Fibroblast of skin of right biceps (primary cell): ENCODE measurements around the gene FLT3.
"Not testable (repeated sequence)": the region's sequence is repeated elsewhere in the genome, so short reads cannot be mapped to it uniquely, and the experiment has no call there.

ENCODE experiments used
- DNase-seq: peaks from one replicate; pipeline ENCODE4 v3.0.0-alpha.2; 2013

The FLT3 gene

GRCh38 chr13:28099396-28100149 lies 803 bp downstream of the FLT3 start:
- no peak for DNase-seq

DNA sequence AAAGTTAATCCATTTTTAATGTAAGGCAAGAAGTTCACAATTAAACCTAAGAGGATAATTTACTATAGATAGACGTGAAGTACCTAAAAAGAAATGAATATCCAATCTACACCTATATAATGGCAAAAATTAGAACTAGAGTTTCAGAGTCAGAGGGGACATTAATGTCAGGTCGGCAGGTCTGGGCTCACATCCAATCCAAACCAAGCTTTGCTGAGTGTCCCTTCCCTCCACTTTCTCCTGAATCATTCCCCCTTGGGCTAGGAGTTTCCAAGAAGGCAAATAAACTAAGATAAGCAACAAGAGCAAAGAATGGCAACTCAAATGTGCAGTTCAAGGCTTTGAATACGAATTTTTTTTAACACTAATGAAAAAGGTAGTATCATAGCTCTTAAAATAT lies 2.9 kb downstream of the FLT3 start:
- DNase-seq, result no peak

DNA sequence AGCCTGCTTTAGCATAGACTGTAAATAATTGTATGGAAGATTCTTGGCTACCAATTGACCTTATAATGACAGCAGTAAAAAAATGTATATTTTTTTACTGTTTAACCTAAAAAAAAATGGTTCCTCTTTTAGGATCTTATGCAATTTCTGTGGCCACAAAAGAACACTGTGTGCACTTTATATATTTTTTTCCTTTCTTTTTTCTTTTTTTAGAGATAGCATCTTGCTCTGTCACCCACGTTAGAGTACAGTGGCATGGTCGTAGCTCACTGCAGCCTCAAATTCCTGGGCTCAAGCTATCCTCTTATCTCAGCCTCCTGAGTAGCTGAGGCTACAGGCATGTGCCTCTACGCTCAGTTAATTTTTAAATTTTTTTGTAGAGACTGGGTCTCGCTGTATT lies 6.1 kb downstream of the FLT3 start:
- no peak for DNase-seq

DNA sequence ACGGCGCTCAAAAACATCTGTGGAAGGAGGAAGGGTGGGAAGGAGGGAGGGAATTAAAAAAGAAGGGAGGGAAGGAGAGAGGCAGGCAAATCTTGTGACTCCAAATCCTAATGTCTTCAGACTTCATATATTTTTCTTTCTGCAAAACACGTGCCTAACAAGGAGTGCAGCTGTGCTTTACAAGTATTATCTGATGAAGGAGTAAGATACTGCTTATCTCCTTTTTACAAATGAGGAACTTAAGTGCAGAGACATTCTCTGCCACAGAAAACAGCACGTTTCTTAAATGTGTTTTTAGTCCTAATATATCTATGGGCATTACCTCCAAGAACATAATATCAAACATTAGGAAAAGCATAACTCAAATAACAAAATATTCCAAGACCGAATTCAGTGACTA lies 6.5 kb downstream of the FLT3 start:
- no peak for DNase-seq

DNA sequence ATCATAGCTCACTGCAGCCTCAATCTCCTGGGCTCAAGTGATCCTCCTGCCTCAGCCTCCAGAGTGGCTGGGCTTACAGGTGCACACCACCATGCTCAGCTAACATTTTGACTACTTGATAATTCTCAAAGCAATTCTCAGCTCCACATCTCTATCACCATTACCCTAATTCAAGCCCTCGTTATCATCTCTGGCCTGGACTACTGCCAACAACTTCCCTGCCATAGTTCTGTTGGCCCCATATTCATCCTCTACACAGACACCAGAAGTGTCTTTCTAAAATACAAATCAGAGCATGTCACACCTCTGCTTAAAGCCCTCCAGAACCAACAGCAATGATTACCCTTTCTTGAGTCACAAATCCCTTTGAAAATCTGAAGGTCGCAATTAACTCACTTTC lies 7.9 kb downstream of the FLT3 start:
- no peak for DNase-seq

DNA sequence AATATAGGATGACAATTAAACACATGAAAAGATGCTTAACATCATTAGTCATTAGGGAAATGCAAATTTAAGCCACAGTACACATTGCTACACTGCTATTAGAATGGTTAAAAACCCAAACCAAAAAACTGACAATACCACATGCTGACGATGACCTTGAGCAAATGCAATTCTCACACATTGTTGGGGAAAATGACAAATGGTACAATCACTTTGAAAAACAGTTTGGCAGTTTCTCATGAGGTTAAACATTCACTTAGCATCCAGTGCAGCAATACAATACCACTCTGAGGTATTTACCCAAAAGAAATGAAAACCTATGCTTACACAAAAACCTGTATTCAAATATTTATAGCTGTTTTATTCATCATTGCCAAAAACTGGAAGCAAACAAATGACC lies 11.3 kb downstream of the FLT3 start:
- DNase-seq, result no peak

- DNase-seq, result not testable (repeated sequence)
Measured at GRCh38 chr13:28077820-28078219, 22.6 kb downstream of the FLT3 start.

- no peak for DNase-seq
Measured at GRCh38 chr13:28077231-28077630, 23.1 kb downstream of the FLT3 start.

GRCh38 chr13:28071424-28071823 lies 29.0 kb downstream of the FLT3 start:
- DNase-seq, result no peak

GRCh38 chr13:28067491-28067890 lies 32.9 kb downstream of the FLT3 start:
- DNase-seq, result no peak

DNA sequence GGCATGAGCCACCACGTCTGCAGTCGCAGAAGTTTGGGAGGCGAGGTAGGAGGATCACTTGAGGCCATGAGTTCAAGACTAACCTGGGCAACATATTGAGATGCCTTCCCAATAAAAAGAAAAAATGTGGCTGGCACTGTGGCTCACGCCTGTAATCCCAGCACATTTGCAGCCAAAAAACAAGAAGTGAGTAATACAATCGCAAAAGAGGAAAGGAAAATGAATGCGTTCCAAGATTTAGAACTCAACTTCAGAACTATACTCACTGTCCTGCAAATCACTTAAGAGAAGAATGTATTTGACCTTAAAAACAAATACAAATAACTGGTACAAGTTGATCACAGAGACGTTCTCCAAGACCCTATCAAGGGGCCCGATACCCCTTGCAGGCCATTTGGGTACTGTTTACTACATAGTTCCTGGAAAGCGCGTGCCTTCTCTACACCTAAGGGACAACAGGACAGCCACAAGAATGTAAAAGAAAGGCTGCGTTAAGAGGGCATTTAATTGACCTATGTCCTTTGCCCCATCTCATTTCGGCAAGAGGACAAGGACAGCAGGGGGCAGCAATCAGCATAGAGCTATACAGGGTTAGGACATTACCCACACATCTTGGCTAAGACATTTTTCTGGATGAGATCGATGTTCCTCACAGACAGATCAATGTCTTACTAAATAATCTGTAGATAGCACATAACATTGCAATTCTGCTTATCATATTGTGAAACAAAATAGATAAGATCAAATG lies 41.3 kb downstream of the FLT3 start:
- peak; percentile 10 for DNase-seq

- no peak for DNase-seq
Measured at GRCh38 chr13:28056970-28057712, 43.2 kb downstream of the FLT3 start.

- no peak for DNase-seq
Measured at GRCh38 chr13:28056426-28056825, 44.0 kb downstream of the FLT3 start.

DNA sequence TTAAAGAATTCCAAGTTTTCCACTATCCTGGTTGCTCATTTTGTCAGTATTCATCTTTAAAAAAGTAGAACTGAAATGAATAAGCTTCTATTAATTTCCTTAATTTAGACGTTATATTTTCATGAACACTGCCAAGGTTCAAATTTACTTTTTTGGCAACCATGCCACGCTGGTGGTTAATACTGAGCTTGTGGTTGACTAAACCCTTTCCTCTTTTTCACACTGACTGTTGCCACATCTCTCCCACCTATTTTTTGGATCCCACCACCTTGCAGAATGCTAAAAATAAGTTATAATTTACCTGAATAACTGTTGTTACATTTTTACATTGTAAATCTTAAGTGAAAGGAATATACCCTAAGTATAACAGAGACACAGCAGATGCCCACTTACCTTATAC lies 45.0 kb downstream of the FLT3 start:
- DNase-seq, result no peak

DNA sequence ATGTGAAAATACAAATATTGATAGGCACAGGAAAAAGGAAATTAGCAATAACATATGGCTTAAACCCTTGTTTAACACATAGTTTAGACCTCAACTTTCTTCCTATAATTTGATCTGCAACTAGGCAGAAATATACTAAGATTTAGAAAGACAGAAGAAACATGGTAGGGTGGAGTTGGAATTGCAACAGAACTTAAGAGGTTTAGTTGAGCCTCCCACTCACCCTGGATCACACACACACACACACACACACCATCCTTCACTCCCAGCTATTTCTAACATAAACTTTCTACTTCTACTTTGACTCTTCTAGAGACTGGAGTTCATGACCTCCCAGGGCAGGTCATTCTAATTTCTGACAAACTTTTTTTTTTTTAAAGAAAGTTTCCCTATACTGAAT lies 47.4 kb downstream of the FLT3 start:
- no peak for DNase-seq

- no peak for DNase-seq
Measured at GRCh38 chr13:28049880-28050875, 50.2 kb downstream of the FLT3 start.

GRCh38 chr13:28049215-28049614 lies 51.2 kb downstream of the FLT3 start:
- no peak for DNase-seq

GRCh38 chr13:28048768-28049167 lies 51.6 kb downstream of the FLT3 start:
- no peak for DNase-seq

GRCh38 chr13:28047757-28048388 lies 52.5 kb downstream of the FLT3 start:
- peak; percentile 43 for DNase-seq

GRCh38 chr13:28046981-28047380 lies 53.4 kb downstream of the FLT3 start:
- DNase-seq, result peak; percentile 77

DNA sequence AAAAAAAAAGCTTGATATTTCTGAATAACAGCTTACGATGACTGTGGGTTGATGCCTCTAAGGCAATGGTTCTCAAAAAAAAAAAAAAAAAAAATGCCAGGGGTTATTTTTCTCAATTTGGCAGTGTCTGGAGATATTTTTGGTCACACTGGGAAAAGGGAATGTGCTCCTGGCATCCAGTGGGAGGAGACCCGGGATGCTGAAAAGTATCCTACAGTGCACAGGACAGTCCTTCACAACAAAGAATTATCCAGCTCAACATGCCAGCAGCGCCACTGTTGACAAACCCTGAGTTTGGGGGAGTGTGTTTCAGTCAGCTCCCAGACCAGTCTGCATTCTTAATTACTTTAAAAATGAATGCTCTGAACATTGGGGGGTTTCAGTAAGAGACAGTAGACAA lies 54.5 kb downstream of the FLT3 start:
- no peak for DNase-seq

- DNase-seq, result peak; percentile 16
Measured at GRCh38 chr13:28044608-28045007, 55.8 kb downstream of the FLT3 start.
